Endodermal cell (in vitro differentiated cells): ENCODE data around the gene KIF5B. TPM values are rescaled to one million over a fixed set of nuclear protein-coding genes. Genes with fewer than 3 reads are reported as not detected.

Experiments used
- DNase-seq: peaks from one replicate; pipeline ENCODE4 v3.0.0-alpha.2; 2017
- H3K27ac ChIP-seq: 2 replicates; pipeline ENCODE4 v1.5.1; 2013; ENCODE audit warnings: mild to moderate bottlenecking, low read depth, low read length, moderate library complexity
- H3K27me3 ChIP-seq: 2 replicates; pipeline ENCODE4 v1.6.1; 2013; ENCODE audit warnings: mild to moderate bottlenecking, low read length, moderate library complexity; ENCODE audit not compliant: insufficient read depth, control insufficient read depth, poor library complexity, severe bottlenecking
- H3K36me3 ChIP-seq: 2 replicates; pipeline ENCODE4 v1.7.0; 2013; ENCODE audit warnings: mild to moderate bottlenecking, low read length, moderate library complexity; ENCODE audit not compliant: control insufficient read depth, insufficient read depth
- H3K4me1 ChIP-seq: one replicate; pipeline ENCODE4 v1.7.0; 2013; ENCODE audit warnings: low read length; ENCODE audit not compliant: control insufficient read depth, insufficient read depth
- H3K4me3 ChIP-seq: 2 replicates; pipeline ENCODE4 v1.5.1; 2013; ENCODE audit warnings: mild to moderate bottlenecking, low read length, moderate library complexity
- H3K9ac ChIP-seq: 2 replicates; pipeline ENCODE4 v1.6.1; 2013; ENCODE audit warnings: mild to moderate bottlenecking, low read length, moderate library complexity; ENCODE audit not compliant: poor library complexity, severe bottlenecking; ENCODE audit errors: extremely low read depth
- H3K9me3 ChIP-seq: 2 replicates; pipeline ENCODE4 v1.6.1; 2013; ENCODE audit warnings: mild to moderate bottlenecking, low read length, moderate library complexity; ENCODE audit not compliant: control insufficient read depth
- H3K27ac Mint-ChIP-seq: 2 replicates; pipeline ENCODE4 v1.8.0; 2020; ENCODE audit warnings: mixed read lengths
- H3K27me3 Mint-ChIP-seq: 2 replicates; pipeline ENCODE4 v1.8.0; 2021; ENCODE audit warnings: mild to moderate bottlenecking, mixed read lengths; ENCODE audit not compliant: insufficient read depth
- H3K36me3 Mint-ChIP-seq: 2 replicates; pipeline ENCODE4 v1.8.0; 2020; ENCODE audit warnings: low read depth, mixed read lengths
- H3K4me1 Mint-ChIP-seq: 2 replicates; pipeline ENCODE4 v1.8.0; 2020; ENCODE audit warnings: mixed read lengths
- H3K4me3 Mint-ChIP-seq: 2 replicates; pipeline ENCODE4 v1.8.0; 2020; ENCODE audit warnings: mild to moderate bottlenecking, moderate library complexity, mixed read lengths
- H3K9me3 Mint-ChIP-seq: 2 replicates; pipeline ENCODE4 v1.8.0; 2020; ENCODE audit warnings: mild to moderate bottlenecking, mixed read lengths
- CTCF ChIP-seq: fragments of 200-600 bp; sonication (generic); conservative IDR thresholded peaks from 2 replicates; pipeline ENCODE4 v1.5.0; 2021; ENCODE audit warnings: antibody characterized with exemption, mild to moderate bottlenecking
- WGBS, 2 experiments: methylation state at CpG; one replicate each; pipeline versions ENCODE4 v1.1.5 to v1.1.7; 2013; ENCODE audit warnings: missing lambda C conversion rate in 2 of 2, mixed read lengths in 1 of 2; ENCODE audit not compliant: insufficient coverage in 1 of 2, insufficient read length in 1 of 2; 5-methylcytosine and 5-hydroxymethylcytosine counted together
- total RNA-seq, 2 donors: library from RNA; stranded (reverse); fragmentation: NEBNext Ultra II Directional in 1 of 2; extraction: Animal tissue kit (Norgen Biotek cat#: 25700) in 1 of 2; gene quantifications; 2 replicates in 1 of 2; 3 replicates in 1 of 2; pipeline ENCODE4 v1.2.1, GENCODE V29; 2021

Gene KIF5B
- total RNA-seq, 2 donors from 2014 or later = 90.8 to 104 TPM

- H3K4me1 Mint-ChIP-seq = peaks cover 17% of the 10 kb centered on the region
- no peak overlapping the region for H3K4me3 Mint-ChIP-seq
- no peaks in the 10 kb centered on the region for H3K27me3 Mint-ChIP-seq
- Histone ChIP-seq H3K9ac (no peak overlapping the region), H3K4me1 (no peaks in the 10 kb centered on the region), H3K36me3 (peaks cover 81% of the 10 kb centered on the region), H3K9me3 (no peaks in the 10 kb centered on the region), H3K27ac (no peak overlapping the region), H3K27me3 (no peaks in the 10 kb centered on the region), H3K4me3 (no peak overlapping the region)
- H3K9me3 Mint-ChIP-seq = no peaks in the 10 kb centered on the region
- WGBS, 2 experiments = 93% methylated on average over 1 of the region's 1 CpG; no CpG with 5 or more reads in 1 of the 2 experiments
- DNase-seq = no peak
- H3K27ac Mint-ChIP-seq = no peak overlapping the region
- TF ChIP-seq CTCF = no peak
- H3K36me3 Mint-ChIP-seq = peaks cover 78% of the 10 kb centered on the region
These were observed 14.8 kb downstream of the KIF5B start for GRCh38 chr10:32041290-32042028.

DNA sequence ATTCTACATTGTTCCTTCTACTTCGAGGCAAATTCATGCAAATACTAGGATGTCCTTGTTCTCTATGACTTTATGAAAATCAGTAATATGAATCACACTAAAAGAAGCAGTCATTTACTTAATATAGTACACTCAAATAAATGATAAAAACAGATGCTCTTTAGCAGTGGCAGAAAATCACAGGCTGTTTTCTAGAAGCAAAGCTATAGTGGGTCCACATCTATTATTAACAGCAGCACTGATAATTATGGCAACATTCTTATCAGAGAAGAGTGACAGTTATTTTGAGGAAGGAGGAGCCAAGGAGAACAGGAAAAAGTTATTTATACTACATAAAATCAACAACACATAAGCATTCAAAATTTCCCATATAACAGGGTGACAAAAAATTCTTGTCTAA, 16.5 kb downstream of the KIF5B start:
- Histone ChIP-seq H3K4me1 (no peaks in the 10 kb centered on the region), H3K27me3 (no peaks in the 10 kb centered on the region), H3K27ac (no peak overlapping the region), H3K9me3 (no peaks in the 10 kb centered on the region), H3K9ac (no peak overlapping the region), H3K4me3 (no peak overlapping the region), H3K36me3 (peaks cover 81% of the 10 kb centered on the region)
- no peak for DNase-seq
- Mint-ChIP-seq H3K36me3 (peaks cover 77% of the 10 kb centered on the region), H3K4me1 (peaks cover 14% of the 10 kb centered on the region), H3K27ac (no peak overlapping the region), H3K27me3 (no peaks in the 10 kb centered on the region), H3K4me3 (no peak overlapping the region), H3K9me3 (no peaks in the 10 kb centered on the region)
- 100% methylated on average over 1 of the region's 1 CpG; no CpG with 5 or more reads in 1 of the 2 experiments for WGBS, 2 experiments
- no peak for TF ChIP-seq CTCF

DNA sequence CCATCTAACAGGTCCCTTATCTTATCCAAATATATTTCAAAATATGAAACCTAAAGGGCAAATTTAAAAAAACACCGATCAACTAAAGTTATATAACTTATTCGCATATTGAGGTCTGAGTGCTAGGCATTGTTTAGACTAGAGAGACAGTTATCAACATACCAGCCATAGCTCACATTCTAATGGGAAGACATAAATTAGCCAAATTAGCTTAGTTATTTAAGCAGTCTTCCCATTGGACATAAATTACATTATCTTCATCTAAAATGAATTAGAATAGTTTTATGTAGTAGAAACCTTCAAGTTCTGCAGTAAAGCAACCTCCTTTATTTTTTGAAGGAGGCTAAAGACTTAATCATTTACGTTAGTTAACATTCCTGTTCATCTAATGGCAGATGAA, 17.4 kb downstream of the KIF5B start:
- Histone ChIP-seq H3K27ac (no peak overlapping the region), H3K36me3 (peaks cover 81% of the 10 kb centered on the region)
- no peak overlapping the region for H3K27ac Mint-ChIP-seq

More for the DNA sequence above, 17.4 kb downstream of the KIF5B start:
- DNase-seq = no peak
- H3K27me3 ChIP-seq = no peaks in the 10 kb centered on the region
- WGBS, 2 experiments = 100% methylated on average over 2 to 3 of the region's 3 CpGs
- no peaks in the 10 kb centered on the region for H3K4me1 ChIP-seq
- peaks cover 76% of the 10 kb centered on the region for H3K36me3 Mint-ChIP-seq
- no peaks in the 10 kb centered on the region for H3K27me3 Mint-ChIP-seq
- no peak overlapping the region for H3K4me3 ChIP-seq
- no peaks in the 10 kb centered on the region for H3K9me3 Mint-ChIP-seq
- no peak for TF ChIP-seq CTCF
- no peak overlapping the region for H3K4me3 Mint-ChIP-seq
- H3K9me3 ChIP-seq = no peaks in the 10 kb centered on the region
- H3K4me1 Mint-ChIP-seq = peaks cover 11% of the 10 kb centered on the region
- no peak overlapping the region for H3K9ac ChIP-seq
